HEK293 (cell line): ENCODE data around the gene MT1HL1.

Experiments used
- CTCF ChIA-PET: fragments of 350-600 bp; formaldehyde crosslinking; extraction: SDS; loops from one replicate; lab custom pipeline; 2021; ENCODE audit warnings: antibody characterized with exemption; lab: Yijun Ruan, JAX
- POLR2A ChIA-PET: fragments of 300-600 bp; formaldehyde crosslinking; extraction: SDS; loops from one replicate; lab custom pipeline; 2020; ENCODE audit warnings: antibody characterized with exemption, inconsistent platforms; lab: Yijun Ruan, JAX
- H3K27ac ChIP-seq: fragments of 200-500 bp; sonication (Bioruptor generic); 2 replicates; pipeline ENCODE4 v1.5.1; 2014; ENCODE audit warnings: low read depth, low read length, control low read depth, inconsistent platforms; ENCODE audit errors: extremely low read depth
- H3K36me3 ChIP-seq, 2 experiments: fragments of 200-500 bp in 1 of 2; sonication (Bioruptor generic) in 1 of 2; 1 replicate in 1 of 2; 2 replicates in 1 of 2; pipeline ENCODE4 v1.5.1; 2014 to 2017; ENCODE audit warnings: inconsistent platforms in 2 of 2, low read length in 2 of 2; ENCODE audit not compliant: control insufficient read depth in 2 of 2, insufficient read depth in 1 of 2
- H3K4me1 ChIP-seq: fragments of 200-500 bp; sonication (Bioruptor generic); 2 replicates; pipeline ENCODE4 v1.5.1; 2014; ENCODE audit warnings: mild to moderate bottlenecking, low read length, inconsistent platforms; ENCODE audit not compliant: control insufficient read depth, insufficient read depth
- H3K4me3 ChIP-seq: 2 replicates; pipeline ENCODE4 v1.5.1; 2011; ENCODE audit warnings: low read depth, mild to moderate bottlenecking, control low read depth, low read length, moderate library complexity
- H3K9me3 ChIP-seq: fragments of 200-500 bp; sonication (Bioruptor generic); 2 replicates; pipeline ENCODE4 v1.5.1; 2014; ENCODE audit warnings: low read depth, low read length, inconsistent platforms; ENCODE audit not compliant: control insufficient read depth, insufficient read depth
- BCL11A ChIP-seq: fragments of 450-650 bp; formaldehyde crosslinking; IDR thresholded peaks from 2 replicates; pipeline ENCODE4 v1.5.1; 2016; ENCODE audit warnings: low read depth, missing biosample characterization, missing genetic modification characterization
- EGR2 ChIP-seq: fragments of 450-650 bp; formaldehyde crosslinking; IDR thresholded peaks from 2 replicates; pipeline ENCODE4 v1.5.1; 2016; ENCODE audit warnings: low read depth, missing biosample characterization, missing genetic modification characterization
- GLI2 ChIP-seq: fragments of 450-650 bp; formaldehyde crosslinking; IDR thresholded peaks from 2 replicates; pipeline ENCODE4; 2017; ENCODE audit warnings: missing biosample characterization, missing genetic modification characterization, low read depth, borderline replicate concordance
- KLF10 ChIP-seq: fragments of 450-650 bp; IDR thresholded peaks from 2 replicates; pipeline ENCODE4 v1.5.1; 2018; ENCODE audit warnings: missing biosample characterization, mild to moderate bottlenecking, missing genetic modification characterization
- KLF7 ChIP-seq: fragments of 450-650 bp; formaldehyde crosslinking; IDR thresholded peaks from 2 replicates; pipeline ENCODE4 v1.5.1; 2016; ENCODE audit warnings: missing biosample characterization, missing genetic modification characterization, borderline replicate concordance
- MYNN ChIP-seq: fragments of 450-650 bp; formaldehyde crosslinking; IDR thresholded peaks from 2 replicates; pipeline ENCODE4 v1.5.1; 2016; ENCODE audit warnings: missing biosample characterization, missing genetic modification characterization, borderline replicate concordance
- OSR2 ChIP-seq: fragments of 450-650 bp; formaldehyde crosslinking; IDR thresholded peaks from 2 replicates; pipeline ENCODE4 v1.5.1; 2016; ENCODE audit warnings: missing biosample characterization, missing genetic modification characterization
- ZBTB17 ChIP-seq: fragments of 450-650 bp; formaldehyde crosslinking; IDR thresholded peaks from 2 replicates; pipeline ENCODE4 v1.5.1; 2016; ENCODE audit warnings: missing biosample characterization, missing genetic modification characterization
- ZFP41 ChIP-seq: fragments of 450-650 bp; formaldehyde crosslinking; IDR thresholded peaks from 2 replicates; pipeline ENCODE4 v1.5.1; 2016; ENCODE audit warnings: missing biosample characterization, missing genetic modification characterization, borderline replicate concordance
- ZNF121 ChIP-seq: fragments of 450-650 bp; formaldehyde crosslinking; IDR thresholded peaks from 2 replicates; pipeline ENCODE4 v1.5.1; 2016; ENCODE audit warnings: missing biosample characterization, missing genetic modification characterization
- ZNF146 ChIP-seq: fragments of 450-650 bp; formaldehyde crosslinking; IDR thresholded peaks from 2 replicates; pipeline ENCODE4 v1.5.1; 2016; ENCODE audit warnings: missing biosample characterization, missing genetic modification characterization
- ZNF174 ChIP-seq: fragments of 450-650 bp; formaldehyde crosslinking; IDR thresholded peaks from 2 replicates; pipeline ENCODE4 v1.5.0; 2017; ENCODE audit warnings: missing biosample characterization, mild to moderate bottlenecking, missing genetic modification characterization
- ZNF292 ChIP-seq: fragments of 450-650 bp; formaldehyde crosslinking; IDR thresholded peaks from 2 replicates; pipeline ENCODE4 v1.5.1; 2016; ENCODE audit warnings: low read depth, missing biosample characterization, missing genetic modification characterization, borderline replicate concordance
- ZNF335 ChIP-seq: fragments of 450-650 bp; formaldehyde crosslinking; conservative IDR thresholded peaks from 2 replicates; pipeline ENCODE4 v1.5.1; 2016; ENCODE audit warnings: missing biosample characterization, missing genetic modification characterization
- ZNF501 ChIP-seq: fragments of 450-650 bp; formaldehyde crosslinking; IDR thresholded peaks from 2 replicates; pipeline ENCODE4 v1.5.1; 2016; ENCODE audit warnings: missing biosample characterization, missing genetic modification characterization
- ZNF610 ChIP-seq: fragments of 450-650 bp; formaldehyde crosslinking; IDR thresholded peaks from 2 replicates; pipeline ENCODE4 v1.5.1; 2016; ENCODE audit warnings: missing biosample characterization, missing genetic modification characterization, borderline replicate concordance
- ZNF621 ChIP-seq: fragments of 450-650 bp; formaldehyde crosslinking; IDR thresholded peaks from 2 replicates; pipeline ENCODE4 v1.5.1; 2017; ENCODE audit warnings: missing biosample characterization, missing genetic modification characterization
- ZNF624 ChIP-seq: fragments of 450-650 bp; formaldehyde crosslinking; IDR thresholded peaks from 2 replicates; pipeline ENCODE4 v1.5.1; 2017; ENCODE audit warnings: missing biosample characterization, missing genetic modification characterization
- ZNF76 ChIP-seq: fragments of 450-650 bp; formaldehyde crosslinking; IDR thresholded peaks from 2 replicates; pipeline ENCODE4; 2016; ENCODE audit warnings: low read depth, missing biosample characterization, missing genetic modification characterization, borderline replicate concordance
- ZNF792 ChIP-seq: fragments of 450-650 bp; formaldehyde crosslinking; IDR thresholded peaks from 2 replicates; pipeline ENCODE4 v1.5.1; 2016; ENCODE audit warnings: missing biosample characterization, missing genetic modification characterization
- TF ChIP-seq, protein P1 (sequence below): IDR thresholded peaks from 2 replicates; pipeline ENCODE4 v1.6.1; 2011; ENCODE audit warnings: mild to moderate bottlenecking, low read depth, low read length, borderline replicate concordance
- TF ChIP-seq, protein P2 (sequence below): fragments of 450-650 bp; formaldehyde crosslinking; IDR thresholded peaks from 2 replicates; pipeline ENCODE4 v1.5.1; 2016; ENCODE audit warnings: missing biosample characterization, missing genetic modification characterization
- TF ChIP-seq, protein P3 (sequence below): fragments of 450-650 bp; formaldehyde crosslinking; IDR thresholded peaks from 2 replicates; pipeline ENCODE4 v1.5.1; 2016; ENCODE audit warnings: missing biosample characterization, missing genetic modification characterization
- TF ChIP-seq, protein P4 (sequence below): fragments of 450-650 bp; formaldehyde crosslinking; IDR thresholded peaks from 2 replicates; pipeline ENCODE4 v1.5.1; 2016; ENCODE audit warnings: missing biosample characterization, missing genetic modification characterization
- TF ChIP-seq, protein P5 (sequence below): fragments of 450-650 bp; formaldehyde crosslinking; IDR thresholded peaks from 2 replicates; pipeline ENCODE4 v1.5.1; 2016; ENCODE audit warnings: missing biosample characterization, missing genetic modification characterization

The MT1HL1 gene

DNA sequence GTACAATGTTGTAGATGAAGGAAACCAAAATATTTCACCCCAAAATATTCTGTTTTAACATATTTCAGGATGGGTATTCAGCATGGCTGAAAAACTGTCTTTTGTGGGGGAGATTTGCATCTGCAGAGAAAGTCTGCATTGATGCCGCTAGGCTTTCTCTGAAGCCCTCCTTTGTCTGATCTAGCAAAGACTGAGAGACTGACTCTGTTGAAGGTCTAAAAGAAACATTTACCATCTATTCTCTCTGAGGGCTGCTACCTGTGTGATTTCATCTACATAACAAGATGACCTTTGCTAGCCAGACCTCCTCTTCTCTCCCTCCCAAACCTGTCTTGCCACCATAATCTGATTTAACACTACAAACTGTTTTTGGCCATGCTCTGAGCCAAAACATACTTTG is 12.4 kb upstream of the MT1HL1 start:
- Histone ChIP-seq H3K36me3 (no peaks in the 10 kb centered on the region), H3K4me1 (peaks cover 12% of the 10 kb centered on the region), H3K4me3 (no peak overlapping the region)
- TF ChIP-seq ZFP41 (tag by site-specific recombination) (no peak), GLI2 (tag by site-specific recombination) (no peak), ZNF121 (tag by site-specific recombination) (no peak), BCL11A (tag by site-specific recombination) (no peak), ZNF610 (tag by site-specific recombination) (no peak), ZNF146 (tag by site-specific recombination) (no peak), ZNF501 (tag by site-specific recombination) (no peak), ZNF335 (tag by site-specific recombination) (no peak), ZBTB17 (no peak)
- TF ChIP-seq, protein P1, sequence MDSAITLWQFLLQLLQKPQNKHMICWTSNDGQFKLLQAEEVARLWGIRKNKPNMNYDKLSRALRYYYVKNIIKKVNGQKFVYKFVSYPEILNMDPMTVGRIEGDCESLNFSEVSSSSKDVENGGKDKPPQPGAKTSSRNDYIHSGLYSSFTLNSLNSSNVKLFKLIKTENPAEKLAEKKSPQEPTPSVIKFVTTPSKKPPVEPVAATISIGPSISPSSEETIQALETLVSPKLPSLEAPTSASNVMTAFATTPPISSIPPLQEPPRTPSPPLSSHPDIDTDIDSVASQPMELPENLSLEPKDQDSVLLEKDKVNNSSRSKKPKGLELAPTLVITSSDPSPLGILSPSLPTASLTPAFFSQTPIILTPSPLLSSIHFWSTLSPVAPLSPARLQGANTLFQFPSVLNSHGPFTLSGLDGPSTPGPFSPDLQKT: no peak
- TF ChIP-seq, all 188 proteins: peak for 0
- no peak overlapping the region for H3K27ac ChIP-seq
- H3K9me3 ChIP-seq: no peaks in the 10 kb centered on the region
- ChIA-PET POLR2A (no interaction called here), CTCF (interaction anchor here (0.6 kb wide), 1 partner anchor 109 kb away, joined by 3 read pairs; no protein-coding TSS in a partner anchor)

DNA sequence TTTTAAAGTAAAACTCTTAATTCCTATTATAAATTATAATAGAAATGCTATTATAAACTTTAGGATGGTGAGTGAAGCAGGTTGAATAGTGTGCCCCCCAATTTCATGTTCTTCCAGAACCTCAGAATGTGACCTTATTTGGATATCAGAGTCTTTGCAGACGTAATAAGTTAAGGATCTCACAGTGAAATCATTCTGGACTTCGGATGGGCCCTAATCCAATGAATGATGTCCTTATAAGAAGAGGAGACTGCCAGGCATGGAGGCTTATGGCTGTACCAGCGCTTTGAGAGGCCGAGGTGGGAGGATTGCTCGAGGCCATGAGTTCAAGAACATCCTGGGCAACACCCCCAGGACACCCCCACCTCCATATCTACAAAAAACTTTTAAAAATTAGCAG is 9.4 kb upstream of the MT1HL1 start:
- TF ChIP-seq, protein P2, sequence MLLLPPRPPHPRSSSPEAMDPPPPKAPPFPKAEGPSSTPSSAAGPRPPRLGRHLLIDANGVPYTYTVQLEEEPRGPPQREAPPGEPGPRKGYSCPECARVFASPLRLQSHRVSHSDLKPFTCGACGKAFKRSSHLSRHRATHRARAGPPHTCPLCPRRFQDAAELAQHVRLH (tag by site-specific recombination): no peak
- no peak for TF ChIP-seq ZNF624 (tag by site-specific recombination)
- no peak for TF ChIP-seq ZNF76 (tag by site-specific recombination)
- no peak for TF ChIP-seq KLF10 (tag by site-specific recombination)
- TF ChIP-seq, protein P3, sequence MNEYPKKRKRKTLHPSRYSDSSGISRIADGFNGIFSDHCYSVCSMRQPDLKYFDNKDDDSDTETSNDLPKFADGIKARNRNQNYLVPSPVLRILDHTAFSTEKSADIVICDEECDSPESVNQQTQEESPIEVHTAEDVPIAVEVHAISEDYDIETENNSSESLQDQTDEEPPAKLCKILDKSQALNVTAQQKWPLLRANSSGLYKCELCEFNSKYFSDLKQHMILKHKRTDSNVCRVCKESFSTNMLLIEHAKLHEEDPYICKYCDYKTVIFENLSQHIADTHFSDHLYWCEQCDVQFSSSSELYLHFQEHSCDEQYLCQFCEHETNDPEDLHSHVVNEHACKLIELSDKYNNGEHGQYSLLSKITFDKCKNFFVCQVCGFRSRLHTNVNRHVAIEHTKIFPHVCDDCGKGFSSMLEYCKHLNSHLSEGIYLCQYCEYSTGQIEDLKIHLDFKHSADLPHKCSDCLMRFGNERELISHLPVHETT (tag by site-specific recombination): no peak
- TF ChIP-seq KLF7 (tag by site-specific recombination): no peak
- no peak for TF ChIP-seq ZNF174 (tag by site-specific recombination)
- TF ChIP-seq MYNN: no peak
- TF ChIP-seq, protein P4, sequence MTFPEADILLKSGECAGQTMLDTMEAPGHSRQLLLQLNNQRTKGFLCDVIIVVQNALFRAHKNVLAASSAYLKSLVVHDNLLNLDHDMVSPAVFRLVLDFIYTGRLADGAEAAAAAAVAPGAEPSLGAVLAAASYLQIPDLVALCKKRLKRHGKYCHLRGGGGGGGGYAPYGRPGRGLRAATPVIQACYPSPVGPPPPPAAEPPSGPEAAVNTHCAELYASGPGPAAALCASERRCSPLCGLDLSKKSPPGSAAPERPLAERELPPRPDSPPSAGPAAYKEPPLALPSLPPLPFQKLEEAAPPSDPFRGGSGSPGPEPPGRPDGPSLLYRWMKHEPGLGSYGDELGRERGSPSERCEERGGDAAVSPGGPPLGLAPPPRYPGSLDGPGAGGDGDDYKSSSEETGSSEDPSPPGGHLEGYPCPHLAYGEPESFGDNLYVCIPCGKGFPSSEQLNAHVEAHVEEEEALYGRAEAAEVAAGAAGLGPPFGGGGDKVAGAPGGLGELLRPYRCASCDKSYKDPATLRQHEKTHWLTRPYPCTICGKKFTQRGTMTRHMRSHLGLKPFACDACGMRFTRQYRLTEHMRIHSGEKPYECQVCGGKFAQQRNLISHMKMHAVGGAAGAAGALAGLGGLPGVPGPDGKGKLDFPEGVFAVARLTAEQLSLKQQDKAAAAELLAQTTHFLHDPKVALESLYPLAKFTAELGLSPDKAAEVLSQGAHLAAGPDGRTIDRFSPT (tag by site-specific recombination): no peak
- no peak for TF ChIP-seq ZNF792 (tag by site-specific recombination)
- no peak for TF ChIP-seq EGR2 (tag by site-specific recombination)
- TF ChIP-seq OSR2: no peak
- TF ChIP-seq ZNF621: no peak
- no peak for TF ChIP-seq ZNF292 (tag by site-specific recombination)
- TF ChIP-seq, protein P5, sequence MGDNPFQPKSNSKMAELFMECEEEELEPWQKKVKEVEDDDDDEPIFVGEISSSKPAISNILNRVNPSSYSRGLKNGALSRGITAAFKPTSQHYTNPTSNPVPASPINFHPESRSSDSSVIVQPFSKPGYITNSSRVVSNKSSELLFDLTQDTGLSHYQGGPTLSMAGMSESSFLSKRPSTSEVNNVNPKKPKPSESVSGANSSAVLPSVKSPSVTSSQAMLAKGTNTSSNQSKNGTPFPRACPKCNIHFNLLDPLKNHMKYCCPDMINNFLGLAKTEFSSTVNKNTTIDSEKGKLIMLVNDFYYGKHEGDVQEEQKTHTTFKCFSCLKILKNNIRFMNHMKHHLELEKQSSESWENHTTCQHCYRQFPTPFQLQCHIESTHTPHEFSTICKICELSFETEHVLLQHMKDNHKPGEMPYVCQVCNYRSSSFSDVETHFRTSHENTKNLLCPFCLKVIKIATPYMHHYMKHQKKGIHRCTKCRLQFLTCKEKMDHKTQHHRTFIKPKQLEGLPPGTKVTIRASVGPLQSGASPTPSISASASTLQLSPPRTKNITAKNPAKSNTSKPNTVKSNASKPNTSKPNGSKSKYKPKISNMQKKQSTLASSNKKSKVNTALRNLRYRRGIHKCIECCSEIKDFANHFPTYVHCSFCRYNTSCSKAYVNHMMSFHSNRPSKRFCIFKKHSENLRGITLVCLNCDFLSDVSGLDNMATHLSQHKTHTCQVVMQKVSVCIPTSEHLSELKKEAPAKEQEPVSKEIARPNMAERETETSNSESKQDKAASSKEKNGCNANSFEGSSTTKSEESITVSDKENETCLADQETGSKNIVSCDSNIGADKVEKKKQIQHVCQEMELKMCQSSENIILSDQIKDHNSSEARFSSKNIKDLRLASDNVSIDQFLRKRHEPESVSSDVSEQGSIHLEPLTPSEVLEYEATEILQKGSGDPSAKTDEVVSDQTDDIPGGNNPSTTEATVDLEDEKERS (tag by site-specific recombination): no peak
- no peak for TF ChIP-seq ZBTB17
- no peak overlapping the region for H3K4me3 ChIP-seq
- no peaks in the 10 kb centered on the region for H3K36me3 ChIP-seq
- no peaks in the 10 kb centered on the region for H3K9me3 ChIP-seq
- H3K27ac ChIP-seq: no peak overlapping the region
- POLR2A ChIA-PET: interaction anchor here (1.3 kb wide), 1 partner anchor 28 kb away, joined by 6 read pairs; the partner anchor contains the start of gene RYR2
- peaks cover 12% of the 10 kb centered on the region for H3K4me1 ChIP-seq
- CTCF ChIA-PET: no interaction called here
